Superior temporal gyrus (tissue), 1 donor: ENCODE data around the gene FOXP1.

Experiments used
- DNase-seq: peaks from one replicate; pipeline ENCODE4 v3.0.0-alpha.2; 2016; ENCODE audit errors: extremely low spot score

The FOXP1 gene

DNA sequence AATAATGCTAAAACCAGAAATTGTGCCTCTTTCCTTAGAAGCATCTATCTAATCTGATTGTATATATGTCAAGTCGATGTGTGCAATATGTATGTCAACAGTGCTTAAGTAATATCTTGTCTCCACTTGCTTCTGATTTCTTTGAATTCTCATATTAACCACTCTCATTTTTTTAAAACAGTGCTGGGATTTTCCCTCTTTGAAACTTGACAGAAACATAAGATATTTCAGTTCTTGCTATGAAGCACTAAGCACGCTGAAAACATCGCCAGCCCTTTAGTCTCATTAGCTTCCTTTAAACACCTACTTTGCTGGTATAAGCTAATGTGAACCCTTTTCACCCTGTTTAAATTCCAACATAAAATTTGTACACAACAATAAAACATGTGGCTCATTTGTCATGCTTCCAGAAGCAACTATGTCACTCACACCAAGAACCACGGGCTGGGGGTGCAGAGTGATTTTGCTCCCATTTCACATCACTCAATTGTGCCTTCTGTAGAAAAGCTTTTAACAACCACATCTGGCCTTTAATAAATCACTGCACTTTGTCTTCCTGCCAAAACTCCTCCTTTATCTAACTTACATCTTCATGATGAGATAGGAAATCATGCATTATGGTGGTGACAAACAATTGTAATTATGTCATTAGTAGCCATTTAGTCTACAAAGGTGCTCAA, 185.2 kb downstream of the FOXP1 start:
- DNase-seq: no peak

GRCh38 chr3:71397726-71398125, 185.8 kb downstream of the FOXP1 start:
- no peak for DNase-seq

GRCh38 chr3:71397046-71397445, 186.5 kb downstream of the FOXP1 start:
- DNase-seq: no peak

DNA sequence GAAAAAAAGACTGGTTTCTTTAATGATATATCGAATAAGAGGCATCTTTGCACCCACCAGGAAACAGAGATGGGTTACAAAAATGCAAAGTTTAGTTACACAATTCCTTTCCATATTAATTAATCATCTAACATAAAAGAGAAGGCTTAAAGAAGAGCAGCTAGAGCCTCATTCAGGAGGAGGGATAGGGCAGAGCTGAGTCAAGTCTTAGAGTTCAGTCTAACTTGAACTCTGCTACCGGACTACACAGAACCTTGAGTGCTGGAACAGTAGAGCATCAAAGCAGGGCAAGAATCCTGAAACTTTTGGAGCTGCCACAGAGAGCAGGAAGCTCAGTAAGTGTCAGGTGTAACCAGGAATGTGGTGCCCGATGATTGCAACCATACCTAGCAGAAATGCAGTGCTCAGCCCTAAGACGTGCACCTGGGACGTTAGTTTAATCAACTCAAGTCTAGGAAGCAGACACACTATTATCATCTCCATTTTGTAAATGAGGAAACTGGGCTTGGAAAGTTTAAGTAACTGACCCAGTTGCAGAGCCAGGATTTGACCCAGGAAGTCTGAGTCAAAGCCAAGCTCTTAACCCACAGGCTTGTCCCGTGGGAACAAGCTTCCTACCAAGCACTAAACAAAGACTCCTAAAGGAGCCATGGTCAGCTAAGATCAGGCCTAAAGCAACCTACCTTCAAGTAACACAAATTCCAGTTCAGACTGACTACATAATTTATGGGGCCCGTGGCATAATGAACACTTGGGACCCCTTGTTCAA, 187.4 kb downstream of the FOXP1 start:
- no peak for DNase-seq

- no peak for DNase-seq
Observed at GRCh38 chr3:71395470-71395869, 188.1 kb downstream of the FOXP1 start.

GRCh38 chr3:71393745-71394144, 189.8 kb downstream of the FOXP1 start:
- no peak for DNase-seq

- no peak for DNase-seq
Observed at GRCh38 chr3:71393093-71393492, 190.4 kb downstream of the FOXP1 start.

DNA sequence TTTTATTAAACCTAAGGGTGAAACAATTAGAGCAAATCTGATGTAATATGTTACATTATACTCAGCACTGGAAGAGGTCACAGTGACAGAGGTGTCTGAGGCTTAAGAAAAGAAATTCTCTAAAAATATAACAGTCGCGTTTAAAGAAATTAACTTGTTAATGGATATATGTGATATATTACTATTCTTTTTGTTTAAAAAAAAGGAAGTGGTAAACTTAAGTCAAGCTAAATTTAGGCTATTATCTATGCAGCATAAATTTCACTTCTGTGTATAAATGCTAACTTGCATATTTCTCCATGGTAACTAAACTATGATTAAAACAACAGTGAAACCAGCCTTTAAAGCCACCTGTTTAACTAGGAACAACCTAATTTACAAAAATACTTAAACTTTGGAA, 191.3 kb downstream of the FOXP1 start:
- no peak for DNase-seq

DNA sequence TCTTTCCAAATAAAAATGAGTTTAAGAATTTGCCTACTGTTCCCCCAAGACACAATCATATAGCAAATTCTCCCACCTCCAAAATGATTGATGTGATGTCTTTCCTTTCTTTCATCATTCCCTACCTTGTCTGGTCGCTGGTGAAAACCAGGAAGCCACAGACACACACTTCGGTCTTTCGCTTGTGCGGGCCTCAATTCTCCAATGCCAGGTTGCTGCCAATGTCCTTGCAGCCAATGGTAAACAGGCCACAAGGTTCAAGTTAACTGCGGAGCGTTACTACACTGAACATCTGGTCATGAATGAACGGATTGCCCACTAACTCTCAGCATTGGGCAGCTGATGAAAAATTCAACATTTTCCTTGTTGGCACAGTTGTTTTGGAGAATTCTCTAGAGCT, 192.2 kb downstream of the FOXP1 start:
- no peak for DNase-seq

DNA sequence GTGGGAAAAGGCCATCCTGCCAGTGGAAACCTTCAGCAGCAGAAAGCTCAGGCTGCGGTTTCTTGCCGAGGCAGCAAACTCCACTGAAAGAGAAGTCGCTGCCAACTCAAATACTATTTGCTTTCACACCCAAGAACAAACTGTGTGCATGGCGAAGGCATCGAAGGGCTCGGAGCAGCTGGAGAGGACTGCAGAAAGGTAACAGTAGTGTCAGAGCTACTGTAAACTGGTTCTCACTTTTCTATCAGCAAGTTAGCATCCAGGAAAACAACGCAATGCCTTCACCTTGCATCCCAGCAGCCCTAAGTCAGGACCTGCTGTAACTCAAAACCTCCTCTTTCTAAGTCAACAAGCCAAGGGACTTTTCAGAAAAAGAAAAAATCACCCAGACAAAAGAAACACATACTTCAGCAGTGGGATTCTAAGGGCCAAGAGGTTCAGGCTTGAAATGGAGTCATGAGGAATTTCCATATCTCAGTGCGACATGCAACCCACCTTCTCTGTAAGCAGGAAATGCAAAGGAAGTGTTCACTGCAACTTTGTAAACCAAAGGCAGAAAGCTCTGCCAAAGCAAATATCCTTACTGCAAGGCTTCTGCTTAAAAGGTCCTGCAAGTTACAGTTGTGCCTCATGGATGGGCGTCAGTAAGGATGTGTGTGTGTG, 193.5 kb downstream of the FOXP1 start:
- DNase-seq: no peak

DNA sequence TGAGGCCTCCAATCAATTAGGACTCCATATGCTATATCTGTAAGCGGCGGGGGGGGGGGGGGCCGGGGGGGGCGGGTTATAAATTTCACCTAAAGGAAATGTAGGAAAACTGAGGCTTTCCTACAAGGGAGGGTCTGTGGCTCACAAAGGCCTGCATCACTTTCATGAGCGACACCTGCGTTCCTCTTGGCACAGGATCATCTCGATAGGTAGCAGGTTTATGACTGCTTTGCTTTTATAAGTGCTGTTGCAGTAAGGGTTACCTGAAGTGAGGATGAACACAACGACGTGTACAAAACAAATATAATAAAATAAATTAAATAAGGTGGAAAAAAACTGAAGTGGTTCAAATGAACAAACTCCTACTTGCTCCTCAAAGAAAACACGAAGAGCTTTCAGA, 194.3 kb downstream of the FOXP1 start:
- no peak for DNase-seq

- no peak for DNase-seq
Observed at GRCh38 chr3:71388535-71389120, 194.9 kb downstream of the FOXP1 start.

DNA sequence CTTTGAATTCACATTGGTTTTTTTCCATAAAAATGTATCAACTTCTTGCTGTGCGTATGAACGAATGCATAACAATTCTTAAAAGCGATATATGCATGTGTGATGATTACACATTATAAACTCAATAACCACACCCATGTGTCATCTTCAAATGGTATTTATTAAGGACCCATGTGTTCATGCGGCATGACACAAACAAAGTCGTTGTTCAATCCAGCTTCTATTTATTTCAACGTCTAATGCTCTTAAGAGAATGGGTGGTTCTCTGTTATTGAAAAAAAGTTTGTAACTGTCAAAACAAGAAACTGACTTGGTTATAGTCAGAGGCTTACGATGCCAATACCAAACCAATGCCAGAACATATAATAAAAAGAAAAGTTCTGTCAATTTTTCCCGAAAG, 195.9 kb downstream of the FOXP1 start:
- DNase-seq: no peak

GRCh38 chr3:71384837-71385716, 198.5 kb downstream of the FOXP1 start:
- no peak for DNase-seq

GRCh38 chr3:71384388-71384787, 199.1 kb downstream of the FOXP1 start:
- DNase-seq: no peak

DNA sequence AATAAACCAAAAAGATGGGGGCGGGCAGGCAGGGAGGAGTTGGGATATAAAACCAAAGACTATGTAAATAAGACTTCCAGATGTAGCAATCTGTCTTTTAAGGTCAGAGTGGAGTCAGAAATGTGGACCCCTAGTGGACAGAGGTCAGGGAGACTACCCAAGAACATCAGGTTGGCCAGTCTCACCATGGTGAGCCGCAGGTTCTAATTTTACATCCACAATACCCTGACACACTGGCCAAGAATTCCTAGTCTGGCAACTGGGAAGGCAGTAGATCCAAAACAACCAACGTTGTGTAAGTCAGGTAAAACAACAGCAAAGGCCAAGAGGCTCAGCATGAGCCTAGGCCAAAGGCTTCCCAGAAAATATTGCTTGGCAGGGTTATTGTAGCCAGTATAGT, 203.4 kb downstream of the FOXP1 start:
- DNase-seq: no peak

DNA sequence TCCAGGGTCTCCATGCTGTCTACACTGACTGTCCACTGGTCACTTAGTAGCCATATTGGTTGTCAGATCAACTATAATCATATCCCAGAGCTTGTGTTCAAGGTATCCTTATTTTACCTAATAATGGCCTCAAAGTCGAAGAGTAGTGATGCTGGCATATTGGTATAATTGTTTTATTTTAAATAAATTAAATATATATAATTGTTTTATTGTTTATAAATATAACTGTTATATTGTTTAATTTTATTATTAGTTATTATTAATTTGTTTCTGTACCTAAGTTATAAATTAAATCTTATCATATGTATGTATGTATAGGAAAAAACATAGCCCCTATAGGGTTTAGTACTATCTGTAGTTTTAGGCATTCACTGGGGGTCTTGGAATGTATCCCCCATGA, 205.0 kb downstream of the FOXP1 start:
- DNase-seq: no peak

- no peak for DNase-seq
Observed at GRCh38 chr3:71376911-71377310, 206.6 kb downstream of the FOXP1 start.

- DNase-seq: no peak
Observed at GRCh38 chr3:71376503-71376902, 207.0 kb downstream of the FOXP1 start.

DNA sequence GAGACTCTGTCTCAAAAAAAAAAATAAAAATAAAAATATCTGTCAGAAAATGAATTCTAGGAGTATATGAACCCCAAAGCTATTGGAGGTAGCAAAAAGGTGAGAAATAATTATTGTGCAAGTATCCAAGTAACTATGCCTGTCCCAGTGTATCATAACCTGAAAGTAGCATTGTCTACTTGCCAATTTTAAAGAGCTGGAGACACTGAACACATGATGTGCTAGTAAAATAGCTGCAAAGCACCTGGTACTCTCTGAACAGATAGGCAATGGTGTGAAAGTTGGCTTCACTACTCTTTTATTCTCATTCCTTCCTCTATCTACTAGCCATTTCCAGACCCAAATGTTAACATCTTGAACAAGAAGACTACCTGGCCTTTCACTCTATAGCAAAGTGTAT, 208.9 kb downstream of the FOXP1 start:
- no peak for DNase-seq

- DNase-seq: no peak
Observed at GRCh38 chr3:71372911-71373637, 210.5 kb downstream of the FOXP1 start.
